Karpas-422 (cell line): Measurements from ENCODE around the gene SYT12. TPM values are rescaled to one million over a fixed set of nuclear protein-coding genes. Genes with fewer than 3 reads are reported as not detected.

Experiments
- DNase-seq: peaks from one replicate; pipeline ENCODE4 v3.0.0-alpha.2; 2015
- H2AFZ ChIP-seq: fragments of 200-600 bp; sonication (generic); 2 replicates; pipeline ENCODE4 v1.6.1; 2014; ENCODE audit warnings: antibody characterized with exemption, low read length, mixed read lengths
- H3K27ac ChIP-seq: fragments of 200-600 bp; sonication (generic); 2 replicates; pipeline ENCODE4 v1.5.1; 2014; ENCODE audit warnings: mild to moderate bottlenecking, low read length, moderate library complexity
- H3K27me3 ChIP-seq: fragments of 200-600 bp; sonication (generic); 2 replicates; pipeline ENCODE4 v1.6.1; 2014; ENCODE audit warnings: low read length, mixed read lengths
- H3K36me3 ChIP-seq: fragments of 200-600 bp; sonication (generic); 2 replicates; pipeline ENCODE4 v1.6.1; 2014; ENCODE audit warnings: low read length, mixed read lengths; ENCODE audit not compliant: insufficient read depth
- H3K4me1 ChIP-seq: fragments of 200-600 bp; sonication (generic); 2 replicates; pipeline ENCODE4 v1.6.1; 2014; ENCODE audit warnings: mild to moderate bottlenecking, low read length, mixed read lengths
- H3K4me2 ChIP-seq: fragments of 200-600 bp; sonication (generic); 2 replicates; pipeline ENCODE4 v1.6.1; 2014; ENCODE audit warnings: low read length, low read depth, mild to moderate bottlenecking; ENCODE audit not compliant: poor library complexity, severe bottlenecking
- H3K4me3 ChIP-seq: fragments of 200-600 bp; sonication (generic); 2 replicates; pipeline ENCODE4 v1.5.1; 2014; ENCODE audit warnings: mild to moderate bottlenecking, antibody characterized with exemption, low read length, mixed read lengths
- H3K79me2 ChIP-seq: fragments of 200-600 bp; sonication (generic); 2 replicates; pipeline ENCODE4 v1.6.1; 2014; ENCODE audit warnings: mild to moderate bottlenecking, low read length, mixed read lengths
- H3K9ac ChIP-seq: fragments of 200-600 bp; sonication (generic); 2 replicates; pipeline ENCODE4 v1.6.0; 2014; ENCODE audit warnings: low read length
- H3K9me2 ChIP-seq: fragments of 200-600 bp; sonication (generic), shearing (Covaris generic); replicated peaks from 2 replicates; pipeline ENCODE4 v1.6.0; 2014; ENCODE audit warnings: mild to moderate bottlenecking, low read length, moderate library complexity; ENCODE audit not compliant: insufficient read depth
- H3K9me3 ChIP-seq: fragments of 300-700, 200-600 bp; sonication (generic); 2 replicates; pipeline ENCODE4 v1.6.1; 2014; ENCODE audit warnings: low read length, mixed read lengths
- H4K20me1 ChIP-seq: fragments of 200-600 bp; sonication (generic); 2 replicates; pipeline ENCODE4 v1.6.1; 2014; ENCODE audit warnings: mild to moderate bottlenecking, antibody characterized with exemption, low read length, low read depth; ENCODE audit not compliant: insufficient read depth
- total RNA-seq: library from RNA; depleted of rRNA; stranded (reverse); fragments of >200 nt; shearing (Covaris generic); gene quantifications from 2 replicates; pipeline ENCODE4 v1.2.3, GENCODE V29; 2014; ENCODE audit warnings: low replicate concordance

The SYT12 gene
- total RNA-seq, 1 experiment from 2014 or later: not detected

- H3K9me3 ChIP-seq: no peaks in the 10 kb centered on the region
- H3K4me3 ChIP-seq: no peak overlapping the region
- H3K9me2 ChIP-seq: no peaks in the 10 kb centered on the region
- H3K27me3 ChIP-seq: no peaks in the 10 kb centered on the region
- H4K20me1 ChIP-seq: no peaks in the 10 kb centered on the region
- H3K4me2 ChIP-seq: no peak overlapping the region
- H3K36me3 ChIP-seq: no peaks in the 10 kb centered on the region
- no peaks in the 10 kb centered on the region for H3K79me2 ChIP-seq
- H2AFZ ChIP-seq: no peak overlapping the region
- no peak overlapping the region for H3K27ac ChIP-seq
- H3K9ac ChIP-seq: no peak overlapping the region
- no peaks in the 10 kb centered on the region for H3K4me1 ChIP-seq
- DNase-seq: no peak
Observed at GRCh38 chr11:67052891-67053290, 30.0 kb downstream of the SYT12 start.

- peak; percentile 82 for DNase-seq
- no peak overlapping the region for H3K27ac ChIP-seq
- H2AFZ ChIP-seq: no peak overlapping the region
- no peaks in the 10 kb centered on the region for H3K27me3 ChIP-seq
- no peak overlapping the region for H3K9ac ChIP-seq
- no peaks in the 10 kb centered on the region for H4K20me1 ChIP-seq
- H3K4me3 ChIP-seq: no peak overlapping the region
- H3K36me3 ChIP-seq: no peaks in the 10 kb centered on the region
- H3K9me3 ChIP-seq: no peaks in the 10 kb centered on the region
- no peaks in the 10 kb centered on the region for H3K4me1 ChIP-seq
- H3K9me2 ChIP-seq: no peaks in the 10 kb centered on the region
- no peak overlapping the region for H3K4me2 ChIP-seq
- H3K79me2 ChIP-seq: no peaks in the 10 kb centered on the region
Observed at GRCh38 chr11:67053896-67054329, 31.0 kb downstream of the SYT12 start.

- H4K20me1 ChIP-seq: no peaks in the 10 kb centered on the region
- no peaks in the 10 kb centered on the region for H3K27me3 ChIP-seq
- no peaks in the 10 kb centered on the region for H3K9me3 ChIP-seq
- DNase-seq: no peak
- no peak overlapping the region for H3K4me3 ChIP-seq
- H3K36me3 ChIP-seq: no peaks in the 10 kb centered on the region
- no peak overlapping the region for H3K27ac ChIP-seq
- no peak overlapping the region for H3K4me2 ChIP-seq
- H3K9ac ChIP-seq: no peak overlapping the region
- H3K4me1 ChIP-seq: no peaks in the 10 kb centered on the region
- no peaks in the 10 kb centered on the region for H3K9me2 ChIP-seq
- no peaks in the 10 kb centered on the region for H3K79me2 ChIP-seq
- H2AFZ ChIP-seq: no peak overlapping the region
Observed at GRCh38 chr11:67054346-67054835, 31.5 kb downstream of the SYT12 start.

DNA sequence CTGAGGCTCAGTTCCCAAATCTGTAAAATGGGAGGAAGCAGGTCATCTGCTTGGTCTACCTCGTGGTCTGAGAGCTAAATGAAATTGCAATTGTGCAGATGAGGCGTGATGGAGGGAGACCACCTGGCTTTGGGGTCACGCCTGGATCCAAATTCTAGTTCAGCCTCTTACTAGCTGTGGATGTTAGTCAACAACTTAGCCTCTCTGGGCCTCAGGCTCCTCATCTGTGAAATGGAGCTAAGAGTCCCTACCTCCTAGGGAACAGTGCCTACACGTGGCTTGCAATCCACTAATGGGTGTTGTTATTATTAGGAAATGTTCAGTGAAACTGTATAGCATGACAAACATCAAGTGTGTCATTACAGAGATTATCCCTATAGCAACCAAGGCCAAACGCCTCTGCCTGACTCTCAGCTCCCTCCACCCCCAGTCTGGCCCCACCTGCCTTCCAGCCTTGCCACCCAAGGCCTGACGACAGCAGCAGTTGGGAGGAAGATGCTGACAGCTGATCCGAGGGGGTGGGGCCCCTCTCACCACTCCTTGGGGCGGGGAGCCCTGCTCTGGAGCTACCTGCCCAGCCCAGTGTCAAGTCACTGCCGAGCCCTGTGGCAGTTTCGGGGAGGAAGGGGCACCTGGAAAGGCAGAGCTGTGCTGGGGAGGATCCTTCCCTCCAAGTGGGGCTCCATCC is 32.0 kb downstream of the SYT12 start:
- Histone ChIP-seq H3K4me2 (no peak overlapping the region), H3K4me3 (no peak overlapping the region), H3K27me3 (no peaks in the 10 kb centered on the region)

GRCh38 chr11:67055812-67056211 is 32.9 kb downstream of the SYT12 start:
- Histone ChIP-seq H3K9ac (no peak overlapping the region), H3K9me2 (no peaks in the 10 kb centered on the region), H3K4me1 (no peaks in the 10 kb centered on the region), H3K27me3 (no peaks in the 10 kb centered on the region), H4K20me1 (no peaks in the 10 kb centered on the region), H2AFZ (no peak overlapping the region), H3K4me2 (no peak overlapping the region), H3K9me3 (no peaks in the 10 kb centered on the region), H3K79me2 (no peaks in the 10 kb centered on the region), H3K27ac (no peak overlapping the region), H3K36me3 (no peaks in the 10 kb centered on the region), H3K4me3 (no peak overlapping the region)
- DNase-seq: no peak

More for the DNA sequence above, 32.0 kb downstream of the SYT12 start:
- H3K9ac ChIP-seq: no peak overlapping the region
- peak; percentile 54 for DNase-seq
- H3K9me3 ChIP-seq: no peaks in the 10 kb centered on the region
- H4K20me1 ChIP-seq: no peaks in the 10 kb centered on the region
- no peaks in the 10 kb centered on the region for H3K36me3 ChIP-seq
- H3K9me2 ChIP-seq: no peaks in the 10 kb centered on the region
- no peaks in the 10 kb centered on the region for H3K79me2 ChIP-seq
- no peaks in the 10 kb centered on the region for H3K4me1 ChIP-seq
- H3K27ac ChIP-seq: no peak overlapping the region
- H2AFZ ChIP-seq: no peak overlapping the region

DNA sequence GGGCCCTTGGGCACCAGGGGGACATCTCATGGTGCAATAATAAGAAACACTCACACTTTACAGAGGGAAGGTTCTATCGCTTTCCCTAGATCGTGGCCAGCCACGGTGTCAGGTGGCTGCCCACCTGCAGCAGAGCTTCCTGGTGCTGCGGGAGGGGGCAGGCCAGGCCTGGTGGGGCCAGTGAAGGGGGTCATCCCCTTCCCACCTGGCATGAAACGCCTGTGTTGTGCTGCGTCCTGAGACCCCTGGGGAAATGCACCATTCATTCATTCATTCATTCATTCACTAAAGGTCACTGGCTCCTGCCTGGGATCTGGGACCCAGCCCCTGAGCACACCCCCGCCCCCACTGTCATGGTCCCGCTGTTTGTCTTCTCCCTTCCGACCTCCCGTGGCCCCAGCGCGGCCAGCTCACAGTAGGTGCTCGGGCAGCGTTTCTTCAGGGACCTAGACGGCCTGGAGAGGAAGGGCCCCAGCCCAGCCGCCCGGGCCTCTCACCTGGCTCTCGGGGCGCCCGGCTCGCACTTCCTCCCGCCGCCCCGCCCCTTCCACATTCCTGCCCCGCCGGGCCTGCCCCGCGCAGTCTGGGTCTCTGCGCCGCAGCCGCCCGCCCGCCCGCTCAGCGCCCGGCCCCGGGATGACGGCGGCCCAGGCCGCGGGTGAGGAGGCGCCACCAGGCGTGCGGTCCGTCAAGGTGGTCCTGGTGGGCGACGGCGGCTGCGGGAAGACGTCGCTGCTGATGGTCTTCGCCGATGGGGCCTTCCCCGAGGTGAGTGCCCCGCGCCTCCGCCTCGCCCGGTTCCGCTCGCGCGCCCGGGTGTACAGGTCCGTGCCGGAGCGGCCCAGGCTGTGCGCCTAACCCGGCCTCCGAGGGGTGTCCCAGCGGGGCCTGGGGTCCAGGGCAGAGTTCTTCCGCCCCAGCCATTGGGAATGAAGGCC is 33.6 kb downstream of the SYT12 start, which contains the start of gene RHOD:
TSS of gene RHOD (plus strand) at position 581 of the 938 bp plus-strand sequence. CDS start at position 637, 56 bp downstream.
- H3K4me3 ChIP-seq: no peak within 1 kb of the TSS
- H3K9ac ChIP-seq: no peak within 1 kb of the TSS

GRCh38 chr11:67057205-67057672 is 34.3 kb downstream of the SYT12 start:
- Histone ChIP-seq H3K4me1 (no peaks in the 10 kb centered on the region), H3K27me3 (no peaks in the 10 kb centered on the region), H2AFZ (no peak overlapping the region), H3K27ac (no peak overlapping the region), H3K4me2 (no peak overlapping the region), H3K36me3 (no peaks in the 10 kb centered on the region), H3K4me3 (no peak overlapping the region), H3K9me2 (no peaks in the 10 kb centered on the region), H4K20me1 (no peaks in the 10 kb centered on the region), H3K79me2 (no peaks in the 10 kb centered on the region), H3K9ac (no peak overlapping the region), H3K9me3 (no peaks in the 10 kb centered on the region)
- DNase-seq: no peak

More for the DNA sequence above, 33.6 kb downstream of the SYT12 start, which contains the start of gene RHOD:
- H2AFZ ChIP-seq: no peak within 1 kb of the TSS
- H3K4me1 ChIP-seq: no peaks in the 10 kb centered on the region
- no peak within 1 kb of the TSS for H3K27ac ChIP-seq
- no peaks in the 10 kb centered on the region for H4K20me1 ChIP-seq
- H3K9me2 ChIP-seq: no peaks in the 10 kb centered on the region
- no peak for DNase-seq
- no peak within 1 kb of the TSS for H3K4me2 ChIP-seq
- H3K36me3 ChIP-seq: no peaks in the 10 kb centered on the region
- H3K27me3 ChIP-seq: no peaks in the 10 kb centered on the region
- no peaks in the 10 kb centered on the region for H3K9me3 ChIP-seq
- H3K79me2 ChIP-seq: no peaks in the 10 kb centered on the region

DNA sequence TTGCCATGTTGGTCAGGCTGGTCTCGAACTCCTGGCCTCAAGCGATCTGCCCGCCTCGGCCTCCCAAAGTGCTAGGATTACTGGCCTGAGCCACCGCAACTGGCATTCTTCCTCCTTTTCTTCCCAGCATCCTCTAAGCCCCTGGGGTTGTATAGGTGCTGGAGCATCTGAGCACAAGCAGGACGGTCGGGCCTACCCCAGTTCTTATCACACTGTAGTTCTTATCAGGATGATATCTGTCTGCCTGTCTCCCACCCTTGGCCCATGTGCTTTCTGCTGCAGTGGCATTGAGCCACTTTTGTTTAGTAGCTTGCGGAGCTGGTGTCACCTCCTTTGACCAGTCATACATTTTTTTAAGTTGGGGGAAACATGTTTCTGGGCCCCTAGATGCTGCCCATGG is 35.6 kb downstream of the SYT12 start:
- no peaks in the 10 kb centered on the region for H4K20me1 ChIP-seq
- H3K27ac ChIP-seq: no peak overlapping the region
- H3K9me3 ChIP-seq: no peaks in the 10 kb centered on the region
- no peak for DNase-seq
- no peaks in the 10 kb centered on the region for H3K36me3 ChIP-seq
- no peak overlapping the region for H3K4me2 ChIP-seq
- no peak overlapping the region for H3K4me3 ChIP-seq
- H3K9ac ChIP-seq: no peak overlapping the region
- H3K4me1 ChIP-seq: no peaks in the 10 kb centered on the region
- H3K9me2 ChIP-seq: no peaks in the 10 kb centered on the region
- H2AFZ ChIP-seq: no peak overlapping the region
- H3K27me3 ChIP-seq: no peaks in the 10 kb centered on the region
- no peaks in the 10 kb centered on the region for H3K79me2 ChIP-seq
